Measurements from ENCODE around the gene PKN2. TPM values are rescaled to one million over a fixed set of nuclear protein-coding genes. Genes with fewer than 3 reads are reported as not detected.
A peak's percentile ranks its signal among the peaks of the same experiment; 100 is the strongest.

Gene PKN2
- 49.3 TPM for total RNA-seq
- polyA plus RNA-seq (ENCODE audit: insufficient read depth, low read depth, low replicate concordance) = 7.3 TPM
- long read RNA-seq, donor 1, full-length matches to known transcripts = 3 of 11 reads
- long read RNA-seq, donor 1, partial matches to known transcripts = 8 of 11 reads
- long read RNA-seq, donor 1, other reads (novel, unspliced or antisense) = 0 of 11 reads
- long read RNA-seq, donor 2, full-length matches to known transcripts = 4 of 4 reads
- long read RNA-seq, donor 2, partial matches to known transcripts = 0 of 4 reads
- long read RNA-seq, donor 2, other reads (novel, unspliced or antisense) = 0 of 4 reads
- long read RNA-seq, donor 3, full-length matches to known transcripts = 5 of 115 reads
- long read RNA-seq, donor 3, partial matches to known transcripts = 110 of 115 reads
- long read RNA-seq, donor 3, other reads (novel, unspliced or antisense) = 0 of 115 reads
- long read RNA-seq, donor 4, full-length matches to known transcripts = 5 of 48 reads
- long read RNA-seq, donor 4, partial matches to known transcripts = 15 of 48 reads
- long read RNA-seq, donor 4, other reads (novel, unspliced or antisense) = 28 of 48 reads
- long read RNA-seq, donor 5 = 0 reads
- long read RNA-seq, donor 6, full-length matches to known transcripts = 3 of 10 reads
- long read RNA-seq, donor 6, partial matches to known transcripts = 7 of 10 reads
- long read RNA-seq, donor 6, other reads (novel, unspliced or antisense) = 0 of 10 reads
- long read RNA-seq, donor 7, full-length matches to known transcripts = 10 of 32 reads
- long read RNA-seq, donor 7, partial matches to known transcripts = 10 of 32 reads
- long read RNA-seq, donor 7, other reads (novel, unspliced or antisense) = 12 of 32 reads
- long read RNA-seq, donor 8, partial matches to known transcripts = 7 of 10 reads
- long read RNA-seq, donor 8, other reads (novel, unspliced or antisense) = 0 of 10 reads
- long read RNA-seq, donor 9, full-length matches to known transcripts = 1 of 9 reads
- long read RNA-seq, donor 9, partial matches to known transcripts = 8 of 9 reads
- long read RNA-seq, donor 9, other reads (novel, unspliced or antisense) = 0 of 9 reads
- long read RNA-seq, donor 10, full-length matches to known transcripts = 5 of 26 reads
- long read RNA-seq, donor 10, partial matches to known transcripts = 21 of 26 reads
- long read RNA-seq, donor 10, other reads (novel, unspliced or antisense) = 0 of 26 reads

- H3K9ac ChIP-seq (ENCODE audit: low read length in 3 of 3) = peak within 1 kb of the TSS; percentile 86 to 90 (median 87)
- intact Hi-C loops (cut with DNase I) = no loop called here
Observed at GRCh38 chr1:88683541-88684481, at the start of gene PKN2. PKN2 (plus strand) TSS chr1:88684273; CDS start chr1:88684581, 308 bp downstream.

DNA sequence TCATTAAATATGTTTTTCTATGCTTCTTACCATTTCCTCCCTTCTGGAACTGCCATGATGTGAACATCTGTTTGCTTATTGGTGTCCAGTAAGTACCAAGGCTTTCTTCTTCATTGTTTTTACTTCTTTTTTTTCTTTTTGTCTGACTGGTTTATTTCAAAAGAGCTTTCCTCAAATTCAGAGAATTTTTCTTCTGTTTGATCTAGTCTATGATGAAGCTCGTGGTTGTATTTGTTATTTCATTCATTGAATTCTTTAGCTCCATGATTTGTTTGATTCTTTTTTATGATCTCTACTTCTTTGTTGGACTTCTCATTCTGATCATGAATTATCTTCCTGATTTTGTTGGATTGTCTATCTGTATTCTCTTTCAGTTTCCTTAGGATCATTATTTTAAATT, 49.5 kb upstream of the PKN2 start:
- Histone ChIP-seq H3K9me3 (ENCODE audit: control insufficient read depth in 2 of 3, insufficient read depth in 1 of 3, low read length in 3 of 3) (peaks cover 0 to 9% (median 0%) of the 10 kb centered on the region in 3 donors), H3K4me3 (ENCODE audit: low read length in 3 of 3) (no peak overlapping the region), H3K27ac (ENCODE audit: low read depth in 2 of 2, low read length in 2 of 2) (no peak overlapping the region), H3K4me1 (ENCODE audit: control insufficient read depth in 2 of 3, insufficient read depth in 2 of 3, low read depth in 1 of 3, low read length in 3 of 3) (no peaks in the 10 kb centered on the region), H3K36me3 (ENCODE audit: control insufficient read depth in 2 of 3, insufficient read depth in 3 of 3, low read length in 3 of 3) (no peaks in the 10 kb centered on the region), H3K9ac (ENCODE audit: low read length in 3 of 3) (no peak overlapping the region), H3K27me3 (ENCODE audit: control insufficient read depth, insufficient read depth, low read length) (no peaks in the 10 kb centered on the region)
- no peak for DNase-seq
- TF ChIP-seq, protein P1, sequence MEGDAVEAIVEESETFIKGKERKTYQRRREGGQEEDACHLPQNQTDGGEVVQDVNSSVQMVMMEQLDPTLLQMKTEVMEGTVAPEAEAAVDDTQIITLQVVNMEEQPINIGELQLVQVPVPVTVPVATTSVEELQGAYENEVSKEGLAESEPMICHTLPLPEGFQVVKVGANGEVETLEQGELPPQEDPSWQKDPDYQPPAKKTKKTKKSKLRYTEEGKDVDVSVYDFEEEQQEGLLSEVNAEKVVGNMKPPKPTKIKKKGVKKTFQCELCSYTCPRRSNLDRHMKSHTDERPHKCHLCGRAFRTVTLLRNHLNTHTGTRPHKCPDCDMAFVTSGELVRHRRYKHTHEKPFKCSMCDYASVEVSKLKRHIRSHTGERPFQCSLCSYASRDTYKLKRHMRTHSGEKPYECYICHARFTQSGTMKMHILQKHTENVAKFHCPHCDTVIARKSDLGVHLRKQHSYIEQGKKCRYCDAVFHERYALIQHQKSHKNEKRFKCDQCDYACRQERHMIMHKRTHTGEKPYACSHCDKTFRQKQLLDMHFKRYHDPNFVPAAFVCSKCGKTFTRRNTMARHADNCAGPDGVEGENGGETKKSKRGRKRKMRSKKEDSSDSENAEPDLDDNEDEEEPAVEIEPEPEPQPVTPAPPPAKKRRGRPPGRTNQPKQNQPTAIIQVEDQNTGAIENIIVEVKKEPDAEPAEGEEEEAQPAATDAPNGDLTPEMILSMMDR (IDR thresholded peaks at IDR 0.05; ENCODE audit: borderline replicate concordance, extremely low read depth, insufficient read depth) = no peak
- FAIRE-seq = no peak
- intact Hi-C loops (cut with DNase I) = no loop called here

More at GRCh38 chr1:88683541-88684481, at the start of gene PKN2:
- Histone ChIP-seq H3K36me3 (ENCODE audit: control insufficient read depth in 2 of 3, insufficient read depth in 3 of 3, low read length in 3 of 3) (no peaks in the 10 kb centered on the region), H3K27ac (ENCODE audit: low read depth in 2 of 2, low read length in 2 of 2) (peak within 1 kb of the TSS; percentile 93 to 94), H3K9me3 (ENCODE audit: control insufficient read depth in 2 of 3, insufficient read depth in 1 of 3, low read length in 3 of 3) (no peaks in the 10 kb centered on the region), H3K4me3 (ENCODE audit: low read length in 3 of 3) (peak within 1 kb of the TSS; percentile 85 to 96 (median 94)), H3K4me1 (ENCODE audit: control insufficient read depth in 2 of 3, insufficient read depth in 2 of 3, low read depth in 1 of 3, low read length in 3 of 3) (peaks cover 0 to 14% (median 5%) of the 10 kb centered on the region in 3 donors), H3K27me3 (ENCODE audit: control insufficient read depth, insufficient read depth, low read length) (no peaks in the 10 kb centered on the region)
- DNase-seq (peak; percentile 99 to 100 (median 99)), FAIRE-seq (peak; percentile 91)
- TF ChIP-seq, protein P1 (IDR thresholded peaks at IDR 0.05; ENCODE audit: borderline replicate concordance, extremely low read depth, insufficient read depth) = peak; percentile 19

DNA sequence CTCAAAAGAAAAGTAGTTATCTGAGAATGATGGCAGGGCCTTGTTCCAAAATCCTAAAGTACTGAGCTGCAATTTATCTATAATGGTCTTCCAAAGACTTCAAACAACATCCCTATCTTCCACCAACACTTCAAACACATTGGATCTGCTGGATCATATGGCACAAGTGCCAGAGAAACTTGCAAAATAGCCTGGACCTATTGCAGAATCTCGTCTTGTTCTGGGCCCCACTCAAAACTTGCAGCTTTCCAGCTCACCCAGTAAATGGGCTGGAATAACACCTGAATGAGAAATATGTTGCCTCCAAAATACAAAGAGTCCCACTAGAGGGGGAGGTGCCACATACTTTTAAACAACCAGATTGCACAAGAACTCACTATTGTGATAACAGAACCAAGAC, 44.0 kb upstream of the PKN2 start:
- FAIRE-seq (no peak), DNase-seq (no peak)
- no peaks in the 10 kb centered on the region for H3K4me1 ChIP-seq (ENCODE audit: control insufficient read depth in 2 of 3, insufficient read depth in 2 of 3, low read depth in 1 of 3, low read length in 3 of 3)
- intact Hi-C loops (cut with DNase I) = no loop called here
- peaks cover 0 to 7% (median 0%) of the 10 kb centered on the region in 3 donors for H3K9me3 ChIP-seq (ENCODE audit: control insufficient read depth in 2 of 3, insufficient read depth in 1 of 3, low read length in 3 of 3)
- H3K9ac ChIP-seq (ENCODE audit: low read length in 3 of 3) = no peak overlapping the region
- no peak overlapping the region for H3K4me3 ChIP-seq (ENCODE audit: low read length in 3 of 3)
- no peaks in the 10 kb centered on the region for H3K36me3 ChIP-seq (ENCODE audit: control insufficient read depth in 2 of 3, insufficient read depth in 3 of 3, low read length in 3 of 3)
- TF ChIP-seq, protein P1 (IDR thresholded peaks at IDR 0.05; ENCODE audit: borderline replicate concordance, extremely low read depth, insufficient read depth) = no peak
- H3K27ac ChIP-seq (ENCODE audit: low read depth in 2 of 2, low read length in 2 of 2) = no peak overlapping the region
- H3K27me3 ChIP-seq (ENCODE audit: control insufficient read depth, insufficient read depth, low read length) = no peaks in the 10 kb centered on the region

All from kidney (tissue), 22 donors.